ENCODE results near the gene CDSN.

Gene CDSN

GRCh38 chr6:31149827-31150447, 29.7 kb upstream of the CDSN start:
- FAIRE-seq: no peak
- DNase-seq (ENCODE audit: insufficient read length, low spot score): no peak

- FAIRE-seq: no peak
- DNase-seq (ENCODE audit: insufficient read length, low spot score): no peak
These were observed 25.1 kb upstream of the CDSN start for GRCh38 chr6:31145386-31145785.

GRCh38 chr6:31144970-31145340, 24.7 kb upstream of the CDSN start:
- FAIRE-seq: no peak

GRCh38 chr6:31144296-31144969, 24.2 kb upstream of the CDSN start:
- no peak for DNase-seq (ENCODE audit: insufficient read length, low spot score)
- no peak for FAIRE-seq

More at GRCh38 chr6:31144970-31145340, 24.7 kb upstream of the CDSN start:
- no peak for DNase-seq (ENCODE audit: insufficient read length, low spot score)

GRCh38 chr6:31143148-31143547, 22.9 kb upstream of the CDSN start:
- DNase-seq (ENCODE audit: insufficient read length, low spot score) (no peak), FAIRE-seq (no peak)

GRCh38 chr6:31142361-31142761, 22.1 kb upstream of the CDSN start:
- no peak for FAIRE-seq
- DNase-seq (ENCODE audit: insufficient read length, low spot score): no peak

GRCh38 chr6:31140643-31141042, 20.4 kb upstream of the CDSN start:
- DNase-seq (ENCODE audit: insufficient read length, low spot score) (no peak), FAIRE-seq (no peak)

- no peak for DNase-seq (ENCODE audit: insufficient read length, low spot score)
These were observed 19.4 kb upstream of the CDSN start for GRCh38 chr6:31139599-31139998.

GRCh38 chr6:31138982-31139381, 18.7 kb upstream of the CDSN start, which contains the start of gene PSORS1C2:
TSS of gene PSORS1C2 (minus strand) at chr6:31139066. CDS start at chr6:31139026, 40 bp downstream.
- FAIRE-seq (no peak), DNase-seq (ENCODE audit: insufficient read length, low spot score) (no peak)

More at GRCh38 chr6:31139599-31139998, 19.4 kb upstream of the CDSN start:
- FAIRE-seq: no peak

GRCh38 chr6:31135710-31136109, 15.5 kb upstream of the CDSN start:
- FAIRE-seq: no peak
- no peak for DNase-seq (ENCODE audit: insufficient read length, low spot score)

GRCh38 chr6:31132806-31133205, 12.6 kb upstream of the CDSN start:
- no peak for FAIRE-seq
- no peak for DNase-seq (ENCODE audit: insufficient read length, low spot score)

- DNase-seq (ENCODE audit: insufficient read length, low spot score) (no peak), FAIRE-seq (no peak)
These were observed 11.3 kb upstream of the CDSN start for GRCh38 chr6:31131595-31131994.

- DNase-seq (ENCODE audit: insufficient read length, low spot score) (no peak), FAIRE-seq (no peak)
These were observed 10.5 kb upstream of the CDSN start for GRCh38 chr6:31130751-31131150.

GRCh38 chr6:31129130-31129529, 8.9 kb upstream of the CDSN start:
- FAIRE-seq (no peak), DNase-seq (ENCODE audit: insufficient read length, low spot score) (no peak)

GRCh38 chr6:31128093-31128676, 7.9 kb upstream of the CDSN start:
- peak; percentile 60 for FAIRE-seq
- DNase-seq (ENCODE audit: insufficient read length, low spot score): peak; percentile 71

- no peak for FAIRE-seq
- DNase-seq (ENCODE audit: insufficient read length, low spot score): no peak
These were observed 6.3 kb upstream of the CDSN start for GRCh38 chr6:31126396-31127175.

- DNase-seq (ENCODE audit: insufficient read length, low spot score) (no peak), FAIRE-seq (no peak)
These were observed 5.5 kb upstream of the CDSN start for GRCh38 chr6:31125586-31126363.

- DNase-seq (ENCODE audit: insufficient read length, low spot score) (no peak), FAIRE-seq (no peak)
These were observed 4.9 kb upstream of the CDSN start for GRCh38 chr6:31125162-31125561.

GRCh38 chr6:31122791-31123706, 2.8 kb upstream of the CDSN start:
- DNase-seq (ENCODE audit: insufficient read length, low spot score) (no peak), FAIRE-seq (no peak)

Measured in GM19239 (cell line).